ENCODE data around the gene ZMYND8. TPM values are rescaled to one million over a fixed set of nuclear protein-coding genes. Genes with fewer than 3 reads are reported as not detected.

Gene ZMYND8
- total and polyA plus RNA-seq, 10 of the 15 experiments (the other 5 are each of a cell fraction or from before 2014, with no cell fraction given) = 12.9 to 54.8 (median 23.1) TPM

DNA sequence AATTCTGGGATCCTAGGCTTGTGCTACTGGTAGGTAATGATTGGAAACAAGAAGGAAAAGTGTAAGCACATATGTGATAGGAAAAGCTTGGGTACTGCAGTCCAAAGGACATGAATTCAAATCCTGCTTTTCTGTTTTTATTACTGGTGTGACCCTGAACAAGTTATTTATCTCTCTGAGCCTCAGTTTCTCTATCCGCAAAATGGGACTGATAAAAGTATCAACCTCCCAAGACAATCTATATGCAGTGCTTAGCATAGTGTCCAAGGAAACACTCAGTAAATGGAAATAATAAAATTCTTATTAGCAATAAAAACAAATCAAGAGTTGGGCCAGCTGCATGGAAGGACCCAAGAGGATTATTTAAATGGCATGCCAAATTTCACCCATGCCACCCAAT lies 108.5 kb downstream of the ZMYND8 start:
- peaks cover 5% of the 10 kb centered on the region; the same call in 1 of the 2 replicates for H4K20me1 ChIP-seq (ENCODE audit: control insufficient read depth, insufficient read depth)
- ChIA-PET SMC1A (ENCODE audit: uncharacterized antibody, unreplicated experiment) (interaction anchor here (1.6 kb wide), 1 partner anchor 136 kb away, joined by 4 read pairs; no protein-coding TSS in a partner anchor), RAD21 (ENCODE audit: unreplicated experiment) (interaction anchor here (0.8 kb wide), 1 partner anchor 371 kb away, joined by 3 read pairs; no protein-coding TSS in a partner anchor), CTCF (no interaction called here), POLR2A (no interaction called here)
- H3K36me3 ChIP-seq (ENCODE audit: control insufficient read depth in 2 of 2, insufficient read depth in 2 of 2, low read length in 1 of 2) = peaks cover 42 to 55% of the 10 kb centered on the region in 2 experiments
- no peaks in the 10 kb centered on the region for H3K4me1 ChIP-seq (ENCODE audit: control insufficient read depth, insufficient read depth, low read length)
- FAIRE-seq (no peak), DNase-seq (ENCODE audit: low read depth, low spot score) (no peak), ATAC-seq (no peak)
- intact Hi-C loops (cut with micrococcal nuclease; ENCODE audit: unreplicated experiment) (no loop called here), in situ Hi-C loops (cut with MboI) (no loop called here)
- no peak overlapping the region for H3K4me3 ChIP-seq
- H3K9me3 ChIP-seq (replicated peaks; ENCODE audit: control insufficient read depth, insufficient read depth, low read length) = no peaks in the 10 kb centered on the region
- no peaks in the 10 kb centered on the region; the same call in 1 of the 2 replicates for H3K79me2 ChIP-seq (ENCODE audit: control insufficient read depth, insufficient read depth, low read length)
- no peak overlapping the region for H2AFZ ChIP-seq (ENCODE audit: control insufficient read depth, low read depth, low read length)
- 100% methylated on average over 1 of the region's 1 CpG for WGBS (ENCODE audit: insufficient coverage, insufficient replicate concordance, low lambda C conversion rate, missing lambda C conversion rate)
- H3K9ac ChIP-seq (ENCODE audit: control insufficient read depth, insufficient read depth, low read length) = no peak overlapping the region
- TF ChIP-seq SKIL (IDR thresholded peaks at IDR 0.05; ENCODE audit: low read depth, poor library complexity, severe bottlenecking) = no peak
- TF ChIP-seq ETV6 (conservative IDR thresholded peaks at IDR 0.05 in 1 of 2, IDR thresholded peaks at IDR 0.05 in 1 of 2; ENCODE audit: borderline replicate concordance in 1 of 2, low read depth in 1 of 2) = 0 out of 4 replicates have a peak, but pooled peaks of 1 of the 2 experiments have one; percentile 46
- no peaks in the 10 kb centered on the region for H3K27me3 ChIP-seq (replicated peaks in 1 of 2; ENCODE audit: control insufficient read depth in 2 of 2, insufficient read depth in 2 of 2, low read length in 1 of 2)
- BruUV-seq (replicated peaks) = no TSS peak
- H3K27ac ChIP-seq (ENCODE audit: control insufficient read depth, insufficient read depth) = no peak overlapping the region
- no peak overlapping the region for H3K4me2 ChIP-seq (ENCODE audit: control insufficient read depth, insufficient read depth)

All from GM12878 (cell line).